OCI-LY7 (cell line): ENCODE measurements around the gene ELMO1. TPM values are rescaled to one million over a fixed set of nuclear protein-coding genes. Genes with fewer than 3 reads are reported as not detected.

Experiments
- BruUV-seq: library from RNA; stranded (reverse); fragments of 400-500 nt; replicated peaks from 2 replicates; lab custom pipeline; 2021; lab: Mats Ljungman, UMichigan
- CTCF ChIA-PET: fragments of 300-600 bp; sonication (Branson Sonifier 250); formaldehyde crosslinking; loops from one replicate; lab custom pipeline; 2022; ENCODE audit warnings: antibody characterized with exemption; ENCODE audit not compliant: unreplicated experiment; lab: Charles Lee
- POLR2A ChIA-PET: fragments of 300-600 bp; sonication (Branson Sonifier 250); formaldehyde crosslinking; loops from one replicate; lab custom pipeline; 2022; ENCODE audit warnings: antibody characterized with exemption; lab: Charles Lee
- DNase-seq: peaks from one replicate; pipeline ENCODE4 v3.0.0-alpha.2; 2015; ENCODE audit warnings: low spot score
- H2AFZ ChIP-seq: fragments of 200-600 bp; sonication (generic), shearing (Covaris generic); 2 replicates; pipeline ENCODE4 v1.6.1; 2014; ENCODE audit warnings: mild to moderate bottlenecking, antibody characterized with exemption, low read length, moderate library complexity
- H3K27ac ChIP-seq: fragments of 200-600 bp; sonication (generic); 2 replicates; pipeline ENCODE4 v1.5.1; 2014; ENCODE audit warnings: mixed run types, low read depth, mild to moderate bottlenecking, moderate library complexity, low read length, inconsistent platforms; ENCODE audit not compliant: poor library complexity, severe bottlenecking
- H3K36me3 ChIP-seq: fragments of 200-600 bp; sonication (generic); 2 replicates; pipeline ENCODE4 v1.6.1; 2014; ENCODE audit warnings: mild to moderate bottlenecking, antibody characterized with exemption, low read length, moderate library complexity, mixed read lengths; ENCODE audit not compliant: insufficient read depth
- H3K4me1 ChIP-seq: fragments of 200-600 bp; sonication (generic); 2 replicates; pipeline ENCODE4 v1.5.1; 2014; ENCODE audit warnings: mild to moderate bottlenecking, low read length; ENCODE audit not compliant: insufficient read depth, poor library complexity, severe bottlenecking
- H3K4me2 ChIP-seq: fragments of 200-600 bp; sonication (generic); 2 replicates; pipeline ENCODE4 v1.6.1; 2014; ENCODE audit warnings: mild to moderate bottlenecking, low read length
- H3K4me3 ChIP-seq: fragments of 200-600 bp; sonication (generic); 2 replicates; pipeline ENCODE4 v1.5.1; 2014; ENCODE audit warnings: mild to moderate bottlenecking, low read depth, low read length; ENCODE audit not compliant: poor library complexity, severe bottlenecking
- H3K79me2 ChIP-seq: fragments of 200-600 bp; sonication (generic); 2 replicates; pipeline ENCODE4 v1.6.1; 2016; ENCODE audit warnings: low read depth, mild to moderate bottlenecking, low read length, moderate library complexity, mixed read lengths; ENCODE audit not compliant: insufficient read depth
- H3K9me2 ChIP-seq: fragments of 200-600 bp; sonication (generic); 2 replicates; pipeline ENCODE4 v1.6.1; 2016; ENCODE audit warnings: mild to moderate bottlenecking, low read length, mixed read lengths; ENCODE audit not compliant: insufficient read depth
- H3K9me3 ChIP-seq: fragments of 200-600 bp; sonication (generic); 2 replicates; pipeline ENCODE4 v1.6.1; 2014; ENCODE audit warnings: mild to moderate bottlenecking, mixed run types, low read length, mixed read lengths
- H4K20me1 ChIP-seq: fragments of 200-600 bp; sonication (generic); 2 replicates; pipeline ENCODE4 v1.6.1; 2014; ENCODE audit warnings: mild to moderate bottlenecking, antibody characterized with exemption, low read length, moderate library complexity, mixed read lengths; ENCODE audit not compliant: insufficient read depth
- CTCF ChIP-seq: fragments of 200-600 bp; sonication (generic); conservative IDR thresholded peaks from 2 replicates; pipeline ENCODE4 v1.5.1; 2014; ENCODE audit warnings: mild to moderate bottlenecking, antibody characterized with exemption, low read length, moderate library complexity, mixed read lengths
- EZH2phosphoT487 ChIP-seq: fragments of 200-600 bp; sonication (generic); IDR thresholded peaks from 2 replicates; pipeline ENCODE4 v1.6.1; 2018; ENCODE audit warnings: low read depth, borderline replicate concordance, mild to moderate bottlenecking, mixed run types, antibody characterized with exemption, low read length, moderate library complexity, mixed read lengths
- intact Hi-C: fragments of 100-400 bp; cut with micrococcal nuclease; formaldehyde crosslinking; loops from one replicate; pipeline ENCODE4 v1.10.0; 2022; ENCODE audit not compliant: unreplicated experiment
- total RNA-seq, 2 experiments: library from RNA; depleted of rRNA in 1 of 2; stranded (reverse); fragments of >200 nt in 1 of 2; shearing (Covaris generic) in 1 of 2; gene quantifications; 2 replicates each; pipeline ENCODE4 v1.2.3, GENCODE V29; 2014 to 2022

Gene ELMO1
- total RNA-seq, 2 experiments from 2014 or later, result 101 to 103 TPM

GRCh38 chr7:37368540-37368939 lies 80.1 kb downstream of the ELMO1 start:
- no peaks in the 10 kb centered on the region for H3K4me1 ChIP-seq
- ChIA-PET CTCF (no interaction called here), POLR2A (no interaction called here)
- no peak for DNase-seq
- BruUV-seq, result no TSS peak
- no peak overlapping the region for H3K27ac ChIP-seq
- intact Hi-C loops, result no loop called here
- no peaks in the 10 kb centered on the region for H3K9me2 ChIP-seq
- H3K79me2 ChIP-seq, result no peaks in the 10 kb centered on the region
- no peak overlapping the region for H2AFZ ChIP-seq
- no peak overlapping the region for H3K4me2 ChIP-seq
- H3K9me3 ChIP-seq, result no peaks in the 10 kb centered on the region
- H3K36me3 ChIP-seq, result no peaks in the 10 kb centered on the region
- no peak for TF ChIP-seq EZH2phosphoT487
- no peak for TF ChIP-seq CTCF
- H4K20me1 ChIP-seq, result no peaks in the 10 kb centered on the region
- no peak overlapping the region for H3K4me3 ChIP-seq

- H4K20me1 ChIP-seq, result no peaks in the 10 kb centered on the region
- BruUV-seq, result no TSS peak
- ChIA-PET POLR2A (no interaction called here), CTCF (no interaction called here)
- no peaks in the 10 kb centered on the region for H3K9me2 ChIP-seq
- H3K9me3 ChIP-seq, result no peaks in the 10 kb centered on the region
- no peak overlapping the region for H2AFZ ChIP-seq
- no peaks in the 10 kb centered on the region for H3K79me2 ChIP-seq
- no peak overlapping the region for H3K4me2 ChIP-seq
- no peaks in the 10 kb centered on the region for H3K36me3 ChIP-seq
- no peak for DNase-seq
- H3K4me3 ChIP-seq, result no peak overlapping the region
- H3K4me1 ChIP-seq, result no peaks in the 10 kb centered on the region
- TF ChIP-seq CTCF (no peak), EZH2phosphoT487 (no peak)
- intact Hi-C loops, result no loop called here
- no peak overlapping the region for H3K27ac ChIP-seq
Observed at GRCh38 chr7:37367010-37367409, 81.7 kb downstream of the ELMO1 start.

- no peak for TF ChIP-seq EZH2phosphoT487
- no peak for TF ChIP-seq CTCF
- intact Hi-C loops, result no loop called here
- H3K36me3 ChIP-seq, result no peaks in the 10 kb centered on the region
- POLR2A ChIA-PET, result no interaction called here
- BruUV-seq, result no TSS peak
- DNase-seq, result no peak
- no peaks in the 10 kb centered on the region for H4K20me1 ChIP-seq
- no peaks in the 10 kb centered on the region for H3K79me2 ChIP-seq
- H3K27ac ChIP-seq, result no peak overlapping the region
- H2AFZ ChIP-seq, result no peak overlapping the region
- no peaks in the 10 kb centered on the region for H3K9me2 ChIP-seq
- CTCF ChIA-PET, result no interaction called here
- no peaks in the 10 kb centered on the region for H3K4me1 ChIP-seq
- no peaks in the 10 kb centered on the region for H3K9me3 ChIP-seq
- no peak overlapping the region for H3K4me3 ChIP-seq
- no peak overlapping the region for H3K4me2 ChIP-seq
Observed at GRCh38 chr7:37366445-37366844, 82.2 kb downstream of the ELMO1 start.
